HepG2 (cell line): Measurements from ENCODE around the gene GRAMD1A. TPM values are rescaled to one million over a fixed set of nuclear protein-coding genes. Genes with fewer than 3 reads are reported as not detected.
A peak's percentile ranks its signal among the peaks of the same experiment; 100 is the strongest.

Source experiments
- CC2D1A ChIP-seq: sonication (generic); formaldehyde crosslinking; IDR thresholded peaks from 2 replicates; pipeline ENCODE4 v1.8.1; 2023; ENCODE audit warnings: mild to moderate bottlenecking, missing genetic modification reagents
- ISX ChIP-seq: sonication (generic); formaldehyde crosslinking; conservative IDR thresholded peaks from 2 replicates; pipeline ENCODE4 v1.5.0; 2020; ENCODE audit warnings: missing genetic modification reagents
- MAZ ChIP-seq, 2 experiments: sonication (generic) in 1 of 2; formaldehyde crosslinking in 1 of 2; IDR thresholded peaks; 2 replicates each; pipeline versions ENCODE4 v1.5.0 to v1.6.1; 2012 to 2020; ENCODE audit warnings: low read depth in 2 of 2, mild to moderate bottlenecking in 2 of 2, borderline replicate concordance in 1 of 2, improper control_type of control experiment in 1 of 2, low read length in 1 of 2, missing genetic modification reagents in 1 of 2, moderate library complexity in 1 of 2
- PAX8 ChIP-seq: sonication (generic); formaldehyde crosslinking; IDR thresholded peaks from 2 replicates; pipeline ENCODE4 v1.8.0; 2022; ENCODE audit warnings: mild to moderate bottlenecking, missing genetic modification reagents, borderline replicate concordance
- PLSCR1 ChIP-seq: sonication (generic); formaldehyde crosslinking; IDR thresholded peaks from 2 replicates; pipeline ENCODE4 v1.5.0; 2020; ENCODE audit warnings: missing genetic modification reagents, mild to moderate bottlenecking, borderline replicate concordance
- POLR2A ChIP-seq, 2 experiments: IDR thresholded peaks; 2 replicates each; pipeline ENCODE4 v1.6.1; 2011; ENCODE audit warnings: low read depth in 2 of 2, low read length in 2 of 2, mild to moderate bottlenecking in 1 of 2, moderate library complexity in 1 of 2; ENCODE audit not compliant: insufficient read depth in 1 of 2
- ZBTB7A ChIP-seq: sonication (generic); formaldehyde crosslinking; IDR thresholded peaks from 2 replicates; pipeline ENCODE4 v1.8.0; 2022; ENCODE audit warnings: mild to moderate bottlenecking, missing genetic modification reagents
- ZKSCAN8 ChIP-seq: IDR thresholded peaks from 2 replicates; pipeline ENCODE4 v1.6.1; 2016; ENCODE audit warnings: borderline replicate concordance, missing genetic modification reagents, missing compliant biosample characterization
- ZMYM4 ChIP-seq: sonication (generic); formaldehyde crosslinking; IDR thresholded peaks from 2 replicates; pipeline ENCODE4 v1.8.1; 2023; ENCODE audit warnings: mild to moderate bottlenecking, missing genetic modification reagents
- ZNF180 ChIP-seq: sonication (generic); formaldehyde crosslinking; IDR thresholded peaks from 2 replicates; pipeline ENCODE4 v1.4.0; 2020; ENCODE audit warnings: low read depth, missing genetic modification reagents, borderline replicate concordance
- ZNF646 ChIP-seq: sonication (generic); formaldehyde crosslinking; IDR thresholded peaks from 2 replicates; pipeline ENCODE4 v1.9.0; 2021; ENCODE audit warnings: mild to moderate bottlenecking, missing genetic modification reagents
- polyA plus RNA-seq, 8 experiments: library from polyadenylated mRNA; depleted of rRNA in 3 of 8; stranded (reverse) in 7 of 8; unstranded in 1 of 8; fragments of >200 nt; fragmentation: Illumina TruSeq in 4 of 8; extraction: Trizol in 4 of 8; gene quantifications; 2 replicates each; pipeline versions ENCODE4 v1.2.1 to v1.2.3, GENCODE V29; 2011 to 2016; ENCODE audit warnings: low read depth in 4 of 8, missing spikeins in 1 of 8, mixed read lengths in 1 of 8; ENCODE audit not compliant: insufficient read depth in 1 of 8
- total RNA-seq, 5 experiments: library from RNA; depleted of rRNA; stranded (reverse); fragments of >200 nt; fragmentation: Illumina TruSeq; extraction: Trizol; gene quantifications; 2 replicates each; pipeline ENCODE4 v1.2.3, GENCODE V29; 2016; ENCODE audit warnings: low read depth in 1 of 5

GRAMD1A gene
- total and polyA plus RNA-seq, 2 of the 13 experiments (the other 11 are each of a cell fraction or from before 2014, with no cell fraction given) = 14.7 to 181 TPM

GRCh38 chr19:34999498-35000337 lies at the start of gene GRAMD1A (continued):
- TF ChIP-seq ZBTB7A (CRISPR knock-in tag) (no peak), ISX (no peak; the same call in 1 of the 2 replicates), PAX8 (CRISPR knock-in tag) (no peak), POLR2A (IDR thresholded peaks at IDR 0.05; ENCODE audit: insufficient read depth in 1 of 2, low read depth in 2 of 2, low read length in 2 of 2) (peak in 1 of 2 experiments; percentile 64; a peak in 3 of 4 replicates), ZNF646 (CRISPR knock-in tag) (0 out of 2 replicates have a peak, but pooled peaks have one; percentile 53), CC2D1A (CRISPR knock-in tag) (no peak), ZNF180 (CRISPR knock-in tag) (no peak), ZKSCAN8 (CRISPR knock-in tag) (no peak), ZMYM4 (CRISPR knock-in tag) (0 out of 2 replicates have a peak, but pooled peaks have one; percentile 11), MAZ (IDR thresholded peaks at IDR 0.05; ENCODE audit: borderline replicate concordance, low read depth, low read length) (peak; percentile 64; the same call in 1 of the 2 replicates), MAZ (CRISPR knock-in tag; IDR thresholded peaks at IDR 0.05; ENCODE audit: low read depth) (0 out of 2 replicates have a peak, but pooled peaks have one; percentile 18), PLSCR1 (no peak)
